HepG2 (cell line): ENCODE results near the gene SLC25A11. TPM values are rescaled to one million over a fixed set of nuclear protein-coding genes. Genes with fewer than 3 reads are reported as not detected.

Experiments used
- AGO2 ChIP-seq: fragments of 200-400 bp; formaldehyde crosslinking; optimal IDR thresholded peaks from 2 replicates; pipeline ENCODE3; 2017; ENCODE audit warnings: mild to moderate bottlenecking, low read depth, low read length, moderate library complexity
- ATF4 ChIP-seq, 2 experiments: fragments of 450-650 bp in 1 of 2; sonication (generic) in 1 of 2; formaldehyde crosslinking; IDR thresholded peaks; 2 replicates each; pipeline versions ENCODE4 v1.5.0 to v1.8.0; 2020 to 2022; ENCODE audit warnings: mild to moderate bottlenecking in 1 of 2, missing genetic modification reagents in 1 of 2
- ATF7 ChIP-seq, 2 experiments: fragments of 450-650 bp in 1 of 2; sonication (generic) in 1 of 2; formaldehyde crosslinking in 1 of 2; IDR thresholded peaks; 2 replicates each; pipeline versions ENCODE4 v1.4.0 to v1.6.1; 2016 to 2020; ENCODE audit warnings: antibody characterized with exemption in 1 of 2, mild to moderate bottlenecking in 1 of 2, missing genetic modification reagents in 1 of 2
- CBFB ChIP-seq: sonication (generic); formaldehyde crosslinking; IDR thresholded peaks from 2 replicates; pipeline ENCODE4 v1.4.0; 2020; ENCODE audit warnings: missing genetic modification reagents
- CBX1 ChIP-seq: IDR thresholded peaks from one replicate; pipeline ENCODE4 v1.6.1; 2016; ENCODE audit warnings: antibody characterized with exemption, low read depth
- CENPX ChIP-seq: sonication (generic); formaldehyde crosslinking; IDR thresholded peaks from 2 replicates; pipeline ENCODE4 v1.9.0; 2021; ENCODE audit warnings: mild to moderate bottlenecking, missing genetic modification reagents, moderate library complexity
- CHCHD3 ChIP-seq: sonication (generic); formaldehyde crosslinking; IDR thresholded peaks from 2 replicates; pipeline ENCODE4 v1.8.0; 2022; ENCODE audit warnings: mild to moderate bottlenecking, missing genetic modification reagents, moderate library complexity
- MAFF ChIP-seq: IDR thresholded peaks from 2 replicates; pipeline ENCODE4 v1.6.1; 2011; ENCODE audit warnings: low read depth, low read length, improper control_type of control experiment
- MED1 ChIP-seq: sonication (generic); formaldehyde crosslinking; IDR thresholded peaks from 2 replicates; pipeline ENCODE4 v1.4.0; 2020; ENCODE audit warnings: missing genetic modification reagents
- MEIS2 ChIP-seq: sonication (generic); formaldehyde crosslinking; IDR thresholded peaks from 2 replicates; pipeline ENCODE4 v1.9.0; 2021; ENCODE audit warnings: mild to moderate bottlenecking, missing genetic modification reagents
- NCOA2 ChIP-seq: sonication (generic); formaldehyde crosslinking; IDR thresholded peaks from 2 replicates; pipeline ENCODE4 v1.8.0; 2022; ENCODE audit warnings: inconsistent platforms
- SP140L ChIP-seq: sonication (generic); formaldehyde crosslinking; IDR thresholded peaks from 2 replicates; pipeline ENCODE4 v1.4.0; 2020; ENCODE audit warnings: missing genetic modification reagents, borderline replicate concordance
- SPEN ChIP-seq: sonication (generic); formaldehyde crosslinking; IDR thresholded peaks from 2 replicates; pipeline ENCODE4 v1.5.1; 2020; ENCODE audit warnings: low read depth, mild to moderate bottlenecking, missing genetic modification reagents
- STAT5B ChIP-seq: sonication (generic); formaldehyde crosslinking; IDR thresholded peaks from 2 replicates; pipeline ENCODE4 v1.4.0; 2020; ENCODE audit warnings: missing genetic modification reagents
- TMF1 ChIP-seq: sonication (generic); formaldehyde crosslinking; IDR thresholded peaks from 2 replicates; pipeline ENCODE4 v1.8.1; 2022; ENCODE audit warnings: low read depth, missing genetic modification reagents
- ZNF367 ChIP-seq: sonication (generic); formaldehyde crosslinking; IDR thresholded peaks from 2 replicates; pipeline ENCODE4 v1.4.0; 2020; ENCODE audit warnings: missing genetic modification reagents, borderline replicate concordance
- ZNF556 ChIP-seq: sonication (generic); formaldehyde crosslinking; IDR thresholded peaks from 2 replicates; pipeline ENCODE4 v1.4.0; 2020; ENCODE audit warnings: mild to moderate bottlenecking, missing genetic modification reagents, borderline replicate concordance
- ZNF567 ChIP-seq: sonication (generic); formaldehyde crosslinking; IDR thresholded peaks from 2 replicates; pipeline ENCODE4 v1.8.1; 2023; ENCODE audit warnings: mild to moderate bottlenecking, missing genetic modification reagents, borderline replicate concordance
- ZNF724P ChIP-seq: sonication (generic); formaldehyde crosslinking; IDR thresholded peaks from 2 replicates; pipeline ENCODE4 v1.8.0; 2022; ENCODE audit warnings: missing genetic modification reagents, borderline replicate concordance
- ZSCAN31 ChIP-seq: sonication (generic); formaldehyde crosslinking; IDR thresholded peaks from 2 replicates; pipeline ENCODE4 v1.5.0; 2020; ENCODE audit warnings: low read depth, mild to moderate bottlenecking, missing genetic modification reagents
- polyA plus RNA-seq, 8 experiments: library from polyadenylated mRNA; depleted of rRNA in 3 of 8; stranded (reverse) in 7 of 8; unstranded in 1 of 8; fragments of >200 nt; fragmentation: Illumina TruSeq in 4 of 8; extraction: Trizol in 4 of 8; gene quantifications; 2 replicates each; pipeline versions ENCODE4 v1.2.1 to v1.2.3, GENCODE V29; 2011 to 2016; ENCODE audit warnings: low read depth in 4 of 8, missing spikeins in 1 of 8, mixed read lengths in 1 of 8; ENCODE audit not compliant: insufficient read depth in 1 of 8
- total RNA-seq, 5 experiments: library from RNA; depleted of rRNA; stranded (reverse); fragments of >200 nt; fragmentation: Illumina TruSeq; extraction: Trizol; gene quantifications; 2 replicates each; pipeline ENCODE4 v1.2.3, GENCODE V29; 2016; ENCODE audit warnings: low read depth in 1 of 5
- TF ChIP-seq, protein P1 (sequence below), 2 experiments: fragments of 450-650 bp in 1 of 2; sonication (generic) in 1 of 2; formaldehyde crosslinking in 1 of 2; IDR thresholded peaks; 2 replicates each; pipeline versions ENCODE4 v1.6.1 to v1.8.0; 2016 to 2022; ENCODE audit warnings: antibody characterized with exemption in 1 of 2, mild to moderate bottlenecking in 1 of 2, missing genetic modification reagents in 1 of 2

The SLC25A11 gene
- total and polyA plus RNA-seq, 2 of the 13 experiments (the other 11 are each of a cell fraction or from before 2014, with no cell fraction given): 35.4 to 47.2 TPM

DNA sequence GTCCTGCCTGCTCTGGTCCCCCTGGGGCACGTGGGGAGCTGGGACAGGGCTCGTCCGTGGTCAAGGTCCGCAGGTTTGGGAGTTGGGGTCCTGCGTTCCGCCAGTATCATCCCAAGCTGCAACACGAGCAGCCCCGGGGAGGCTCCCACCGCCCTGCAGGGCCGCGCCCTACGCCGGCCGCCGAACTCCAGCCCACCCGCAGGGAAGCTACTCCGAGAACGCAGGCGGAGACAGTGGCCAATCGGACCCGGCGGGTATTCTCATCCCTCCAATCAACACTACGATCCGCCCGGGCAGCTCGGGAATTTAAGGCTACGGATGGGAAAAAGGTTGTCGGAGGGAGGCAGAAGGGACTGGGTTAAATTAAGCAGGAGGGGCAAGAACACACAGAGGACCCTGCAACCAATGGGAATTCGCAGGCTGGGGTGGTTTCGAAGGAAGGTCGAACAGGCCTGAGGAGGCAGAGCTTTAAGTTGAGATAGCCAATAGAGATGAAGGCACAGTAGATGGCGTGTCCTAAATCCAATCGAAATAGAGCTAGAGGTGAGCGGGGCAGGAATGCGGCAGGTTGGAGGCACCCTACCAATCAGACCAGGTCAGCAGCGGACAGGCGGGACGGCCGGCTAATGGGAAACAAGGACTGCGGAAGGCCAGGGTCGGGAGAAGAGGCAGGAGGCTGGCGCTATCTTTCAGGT, 27.1 kb upstream of the SLC25A11 start (continued):
- TF ChIP-seq, protein P1, sequence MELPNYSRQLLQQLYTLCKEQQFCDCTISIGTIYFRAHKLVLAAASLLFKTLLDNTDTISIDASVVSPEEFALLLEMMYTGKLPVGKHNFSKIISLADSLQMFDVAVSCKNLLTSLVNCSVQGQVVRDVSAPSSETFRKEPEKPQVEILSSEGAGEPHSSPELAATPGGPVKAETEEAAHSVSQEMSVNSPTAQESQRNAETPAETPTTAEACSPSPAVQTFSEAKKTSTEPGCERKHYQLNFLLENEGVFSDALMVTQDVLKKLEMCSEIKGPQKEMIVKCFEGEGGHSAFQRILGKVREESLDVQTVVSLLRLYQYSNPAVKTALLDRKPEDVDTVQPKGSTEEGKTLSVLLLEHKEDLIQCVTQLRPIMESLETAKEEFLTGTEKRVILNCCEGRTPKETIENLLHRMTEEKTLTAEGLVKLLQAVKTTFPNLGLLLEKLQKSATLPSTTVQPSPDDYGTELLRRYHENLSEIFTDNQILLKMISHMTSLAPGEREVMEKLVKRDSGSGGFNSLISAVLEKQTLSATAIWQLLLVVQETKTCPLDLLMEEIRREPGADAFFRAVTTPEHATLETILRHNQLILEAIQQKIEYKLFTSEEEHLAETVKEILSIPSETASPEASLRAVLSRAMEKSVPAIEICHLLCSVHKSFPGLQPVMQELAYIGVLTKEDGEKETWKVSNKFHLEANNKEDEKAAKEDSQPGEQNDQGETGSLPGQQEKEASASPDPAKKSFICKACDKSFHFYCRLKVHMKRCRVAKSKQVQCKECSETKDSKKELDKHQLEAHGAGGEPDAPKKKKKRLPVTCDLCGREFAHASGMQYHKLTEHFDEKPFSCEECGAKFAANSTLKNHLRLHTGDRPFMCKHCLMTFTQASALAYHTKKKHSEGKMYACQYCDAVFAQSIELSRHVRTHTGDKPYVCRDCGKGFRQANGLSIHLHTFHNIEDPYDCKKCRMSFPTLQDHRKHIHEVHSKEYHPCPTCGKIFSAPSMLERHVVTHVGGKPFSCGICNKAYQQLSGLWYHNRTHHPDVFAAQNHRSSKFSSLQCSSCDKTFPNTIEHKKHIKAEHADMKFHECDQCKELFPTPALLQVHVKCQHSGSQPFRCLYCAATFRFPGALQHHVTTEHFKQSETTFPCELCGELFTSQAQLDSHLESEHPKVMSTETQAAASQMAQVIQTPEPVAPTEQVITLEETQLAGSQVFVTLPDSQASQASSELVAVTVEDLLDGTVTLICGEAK (IDR thresholded peaks at IDR 0.05): no peak
- TF ChIP-seq, protein P1 (CRISPR knock-in tag; IDR thresholded peaks at IDR 0.05): 0 out of 2 replicates have a peak, but pooled peaks have one; percentile 34
- TF ChIP-seq MED1 (CRISPR knock-in tag): peak; percentile 27; the same call in 1 of the 2 replicates
- peak; percentile 13 for TF ChIP-seq MEIS2 (CRISPR knock-in tag)
- TF ChIP-seq SPEN (CRISPR knock-in tag): no peak
- peak; percentile 7 for TF ChIP-seq CBX1
- no peak for TF ChIP-seq ZNF567 (CRISPR knock-in tag)
- TF ChIP-seq CBFB: no peak
- TF ChIP-seq STAT5B (CRISPR knock-in tag): no peak
- peak; percentile 33; the same call in 1 of the 2 replicates for TF ChIP-seq ZNF724P (CRISPR knock-in tag)
- no peak for TF ChIP-seq MAFF
- no peak for TF ChIP-seq CENPX (CRISPR knock-in tag)
- no peak for TF ChIP-seq ZNF556 (CRISPR knock-in tag)
- peak; percentile 73 for TF ChIP-seq AGO2
- no peak for TF ChIP-seq ATF7 (IDR thresholded peaks at IDR 0.05)
- 0 out of 2 replicates have a peak, but pooled peaks have one; percentile 46 for TF ChIP-seq ATF7 (CRISPR knock-in tag; IDR thresholded peaks at IDR 0.05)
- no peak for TF ChIP-seq TMF1
- peak; percentile 9; the same call in 1 of the 2 replicates for TF ChIP-seq NCOA2
- no peak for TF ChIP-seq ATF4 (CRISPR knock-in tag; IDR thresholded peaks at IDR 0.05)
- TF ChIP-seq SP140L (CRISPR knock-in tag): no peak
- no peak for TF ChIP-seq CHCHD3 (CRISPR knock-in tag)
- TF ChIP-seq ZSCAN31 (CRISPR knock-in tag): no peak
- no peak for TF ChIP-seq ZNF367 (CRISPR knock-in tag)
